ENCODE measurements around the gene LRRC10B.

Gene LRRC10B

DNA sequence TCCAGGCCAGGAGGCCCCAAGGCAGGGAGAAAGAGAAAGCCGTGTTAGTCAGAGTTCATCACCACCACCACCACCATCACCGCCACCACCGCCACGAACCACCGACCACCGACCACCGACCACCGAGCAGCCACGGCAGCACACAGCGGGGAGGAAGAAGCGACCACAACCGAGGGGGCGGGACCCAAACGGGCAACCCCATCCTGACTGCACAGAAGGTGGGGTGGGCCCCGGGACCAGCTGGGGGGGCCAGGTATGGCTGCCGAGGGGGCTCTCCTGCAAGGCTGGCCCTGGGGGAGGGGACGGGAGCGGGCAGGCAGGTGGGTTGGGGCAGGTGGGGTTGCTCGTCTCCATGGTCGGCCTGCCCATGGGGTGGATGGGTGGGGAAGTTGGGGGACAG, 38.1 kb downstream of the LRRC10B start:
- no peak for DNase-seq (ENCODE audit: low read depth, low spot score)

DNA sequence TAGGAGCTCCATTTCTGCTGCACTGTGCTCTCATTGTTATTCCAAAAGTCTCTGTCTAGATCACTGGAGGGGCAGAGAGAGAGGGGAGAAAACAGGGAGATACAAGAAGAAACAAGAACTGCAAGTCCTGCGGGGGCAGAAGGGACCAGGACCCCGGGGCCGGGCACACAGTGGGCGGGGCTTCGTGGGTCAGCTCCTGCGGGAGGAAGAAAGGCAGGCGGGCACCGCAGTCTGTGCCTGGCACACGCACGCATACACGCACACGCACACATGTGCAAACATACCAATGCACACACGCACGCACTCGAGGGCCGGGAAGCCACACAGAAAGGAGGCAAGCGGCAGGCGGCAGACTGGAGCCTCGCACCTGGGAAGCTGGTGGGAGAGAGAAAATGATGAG, 38.7 kb downstream of the LRRC10B start:
- no peak for DNase-seq (ENCODE audit: low read depth, low spot score)

DNA sequence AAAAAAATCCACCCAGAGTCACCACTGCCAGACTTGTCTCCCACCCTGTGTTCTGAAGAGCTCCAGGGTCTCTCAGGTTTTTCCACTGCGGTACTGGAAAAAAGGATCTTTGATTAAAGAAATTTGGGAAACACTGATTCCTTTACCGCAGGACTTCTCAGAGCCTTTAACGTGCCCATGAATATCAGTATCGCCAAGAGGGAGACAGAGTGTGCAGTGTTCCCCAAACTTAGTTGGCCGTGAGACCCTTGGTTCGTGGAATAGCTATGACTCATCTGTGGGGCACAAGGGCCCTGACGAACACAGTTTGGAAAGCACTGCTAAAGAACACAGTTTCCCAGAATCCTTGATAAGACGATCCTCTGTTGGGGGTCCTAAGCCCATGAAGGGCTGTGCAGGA, 40.6 kb downstream of the LRRC10B start:
- DNase-seq (ENCODE audit: low read depth, low spot score) = no peak

DNA sequence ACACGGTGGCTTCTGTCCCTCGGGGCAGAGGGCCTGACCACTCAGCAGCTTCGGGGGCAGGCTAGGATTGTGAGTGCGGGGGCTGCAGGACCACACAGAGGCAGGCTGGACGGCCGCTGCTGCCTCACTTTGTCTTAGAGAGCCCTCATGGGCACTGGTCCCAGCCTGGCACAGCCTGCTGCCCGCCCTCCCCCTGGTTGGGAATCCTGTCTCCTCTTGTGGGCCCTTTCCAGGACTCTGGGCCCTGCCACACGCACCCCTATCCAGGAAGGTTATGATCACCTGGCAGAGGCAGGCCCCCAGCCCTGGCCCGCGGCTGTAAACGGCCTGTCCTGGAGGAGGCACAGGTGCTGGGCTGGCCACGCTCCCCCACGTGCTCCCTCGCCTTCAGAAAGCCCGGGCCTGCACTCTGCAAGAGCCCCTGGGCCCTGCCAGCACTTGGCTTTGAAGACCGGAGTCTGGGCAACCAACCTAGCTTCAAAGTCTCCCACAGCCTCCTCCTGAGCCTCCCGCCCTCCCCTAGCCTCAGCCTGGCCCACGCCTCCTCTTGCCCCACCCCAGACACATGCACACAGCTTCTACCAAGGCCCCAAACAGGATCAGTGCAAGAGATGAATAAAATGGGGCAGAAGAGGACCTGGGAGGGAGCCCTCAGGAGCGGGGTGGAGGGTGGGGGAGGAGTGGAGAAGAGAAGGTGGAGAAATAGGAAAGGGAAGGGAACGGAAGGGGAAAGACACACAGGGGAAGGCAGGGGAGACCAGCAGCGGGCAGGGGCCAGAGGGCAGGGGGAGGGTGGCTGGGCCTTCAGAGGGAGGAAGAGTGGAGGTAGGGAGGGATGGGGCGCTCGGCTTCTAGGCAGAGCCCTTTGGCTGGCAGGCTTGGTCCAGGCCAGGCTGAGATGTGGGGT, 41.4 kb downstream of the LRRC10B start:
- DNase-seq (ENCODE audit: low read depth, low spot score) = no peak

GRCh38 chr11:61550665-61551227, 42.2 kb downstream of the LRRC10B start:
- no peak for DNase-seq (ENCODE audit: low read depth, low spot score)

DNA sequence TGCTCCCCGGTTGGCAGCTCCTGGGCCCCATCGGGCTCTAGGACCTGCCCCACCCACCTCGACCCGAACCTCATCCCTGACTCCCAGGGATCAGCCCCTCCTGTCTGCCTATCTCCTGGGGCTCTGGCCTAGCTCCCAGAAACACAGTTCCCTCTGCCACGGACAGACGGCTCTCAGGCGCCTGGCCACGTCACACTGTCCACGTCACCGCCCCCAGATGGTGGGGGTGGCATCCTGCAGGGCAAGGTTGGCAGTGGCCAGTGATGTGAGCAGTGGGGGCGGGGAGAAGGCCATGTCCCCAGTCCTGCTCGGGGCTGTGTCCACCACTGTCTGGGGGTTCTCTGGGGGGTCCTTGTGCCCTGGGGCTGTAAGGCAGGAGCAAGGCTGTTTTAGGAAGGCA, 43.1 kb downstream of the LRRC10B start:
- no peak for DNase-seq (ENCODE audit: low read depth, low spot score)

DNA sequence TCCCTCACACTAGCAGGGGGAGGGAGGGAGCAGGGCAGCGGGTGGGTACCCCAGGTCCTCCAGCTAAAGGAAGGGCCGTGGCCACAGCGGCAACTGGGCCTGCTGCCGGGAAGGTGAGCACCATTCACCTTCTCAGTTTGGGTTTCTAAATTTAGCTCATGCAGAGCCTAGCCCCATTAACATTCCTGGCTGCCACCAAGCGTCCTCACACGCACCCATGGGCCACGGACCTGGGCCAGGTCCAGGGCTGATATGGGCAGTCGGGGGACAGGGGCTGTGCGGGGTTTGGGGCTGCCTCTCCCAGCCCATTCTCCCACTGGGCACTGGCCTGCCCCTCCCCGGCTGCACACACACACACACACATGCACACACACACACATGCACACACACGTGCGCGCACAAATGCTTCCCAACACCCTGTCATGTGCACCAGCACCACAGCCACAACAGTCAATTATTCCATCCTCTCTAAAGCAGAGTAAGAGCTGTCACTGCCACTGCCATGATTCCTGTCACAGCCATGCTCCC, 43.6 kb downstream of the LRRC10B start:
- DNase-seq (ENCODE audit: low read depth, low spot score) = no peak

- DNase-seq (ENCODE audit: low read depth, low spot score) = no peak
Observed at GRCh38 chr11:61553373-61554171, 45.0 kb downstream of the LRRC10B start.

DNA sequence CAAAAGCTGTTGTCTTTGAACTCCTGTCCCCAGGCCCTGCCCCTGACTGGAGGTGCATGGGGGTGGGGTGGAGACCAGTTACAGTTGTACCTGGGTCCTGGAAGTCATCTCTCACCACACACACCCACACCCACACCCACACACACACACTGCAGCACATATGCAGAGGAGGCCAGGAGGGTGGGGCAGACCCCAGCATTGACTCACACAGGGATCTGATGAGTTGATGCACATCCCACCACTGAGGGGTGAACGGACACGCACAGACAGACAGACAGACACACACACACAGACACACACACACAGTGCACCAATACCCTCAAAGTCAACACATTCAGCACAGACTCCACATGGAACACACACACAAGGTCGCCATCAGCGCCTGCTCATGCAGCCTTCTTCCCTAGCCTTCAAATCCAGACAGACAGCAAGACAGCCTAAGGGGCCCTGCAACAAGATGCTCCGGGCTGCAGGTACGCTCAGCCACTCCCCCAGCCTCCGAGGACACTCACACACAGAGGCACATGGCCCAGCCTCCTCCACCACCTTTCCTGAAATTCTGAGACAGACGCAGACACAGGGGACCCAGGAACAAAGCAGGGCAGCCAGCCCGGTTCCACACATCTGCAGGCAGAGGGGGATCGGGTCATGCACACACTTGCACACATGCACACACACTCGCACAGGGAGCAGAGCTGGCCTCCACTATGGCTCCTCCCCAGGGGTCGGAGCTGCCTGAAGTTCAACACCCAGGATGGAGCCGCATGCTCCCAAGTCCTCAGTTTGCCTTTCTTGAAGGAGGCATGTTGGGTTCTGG, 45.8 kb downstream of the LRRC10B start:
- DNase-seq (ENCODE audit: low read depth, low spot score) = no peak

DNA sequence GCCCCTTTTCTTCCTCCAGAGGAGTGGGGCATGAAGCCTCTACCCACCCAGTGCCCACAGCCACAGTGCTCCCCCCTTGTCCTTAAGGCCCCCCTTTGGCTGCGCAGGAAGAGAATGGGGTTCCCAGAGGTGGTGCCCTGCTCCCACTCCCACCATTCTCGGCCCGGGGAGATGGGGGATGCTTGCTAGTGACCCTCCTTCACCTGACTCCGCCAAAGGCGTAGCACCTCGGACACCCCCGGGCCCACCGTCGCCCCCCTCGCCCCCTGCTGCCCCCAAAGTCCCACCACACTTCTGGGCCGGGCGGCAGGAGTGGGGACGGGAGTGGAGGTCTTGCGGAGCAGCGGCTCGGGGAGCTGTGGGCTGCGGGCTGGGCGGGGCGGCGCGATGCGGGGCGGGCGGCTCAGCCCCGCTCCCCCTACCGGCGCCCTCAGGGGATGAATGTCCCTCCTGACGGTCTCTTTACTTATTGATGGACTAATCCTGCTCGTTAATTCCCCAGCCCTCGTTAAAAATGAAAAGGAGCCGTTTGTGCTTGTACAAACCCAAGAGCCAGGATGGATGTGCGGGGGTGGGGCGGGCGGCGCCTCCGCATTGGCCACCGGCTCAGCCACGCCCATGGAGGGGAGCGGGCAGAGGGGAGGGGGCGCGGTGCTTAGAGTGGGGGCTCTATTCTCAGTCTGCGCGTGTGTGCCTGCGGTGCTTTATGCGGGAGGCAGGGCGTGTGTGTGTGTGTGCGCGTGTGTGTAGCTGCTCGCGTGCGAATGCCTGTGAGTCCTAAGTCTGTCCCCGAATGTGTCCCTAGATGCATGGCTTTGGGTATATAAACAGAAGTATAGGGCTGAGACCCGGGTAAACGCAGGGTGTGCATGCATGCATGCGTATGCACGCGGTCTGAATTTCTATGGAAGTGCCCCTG, 46.8 kb downstream of the LRRC10B start:
- DNase-seq (ENCODE audit: low read depth, low spot score) = no peak

- no peak for DNase-seq (ENCODE audit: low read depth, low spot score)
Observed at GRCh38 chr11:61555978-61556377, 47.4 kb downstream of the LRRC10B start.

DNA sequence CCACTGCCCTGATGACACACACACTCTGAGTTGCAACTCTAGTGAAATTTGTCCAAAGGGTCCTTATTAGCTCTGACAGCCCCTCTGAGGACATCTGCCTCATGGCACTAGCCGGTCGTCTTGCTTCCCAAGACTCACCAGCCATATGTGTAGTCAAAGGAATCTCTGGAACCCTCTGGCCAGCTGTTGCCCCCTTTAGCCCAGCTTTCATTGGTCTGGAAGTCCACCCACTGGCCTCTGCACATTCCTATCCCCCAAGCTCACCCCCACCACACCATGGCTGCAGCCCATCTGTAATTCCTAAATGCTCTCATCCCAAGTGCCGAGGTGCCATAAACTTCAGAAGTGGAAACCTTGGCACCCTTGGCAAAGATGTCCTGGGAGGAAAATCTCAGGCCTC, 48.1 kb downstream of the LRRC10B start:
- no peak for DNase-seq (ENCODE audit: low read depth, low spot score)
